HUES64 (cell line): ENCODE results near the gene GDPD2. TPM values are rescaled to one million over a fixed set of nuclear protein-coding genes. Genes with fewer than 3 reads are reported as not detected.
"Not testable (repeated sequence)": the region's sequence is repeated elsewhere in the genome, so short reads cannot be mapped to it uniquely, and the experiment has no call there.

ENCODE experiments used
- H3K27ac ChIP-seq: 2 replicates; pipeline ENCODE4 v1.7.0; 2013; ENCODE audit warnings: low read depth, low read length, inconsistent platforms
- H3K27me3 ChIP-seq: 2 replicates; pipeline ENCODE4 v1.6.1; 2013; ENCODE audit warnings: mild to moderate bottlenecking, low read length; ENCODE audit not compliant: insufficient read depth
- H3K36me3 ChIP-seq: 2 replicates; pipeline ENCODE4 v1.6.1; 2013; ENCODE audit warnings: mild to moderate bottlenecking, low read length; ENCODE audit not compliant: insufficient read depth
- H3K4me1 ChIP-seq: 2 replicates; pipeline ENCODE4 v1.6.1; 2013; ENCODE audit warnings: mild to moderate bottlenecking, low read length, moderate library complexity; ENCODE audit not compliant: insufficient read depth
- H3K4me3 ChIP-seq: 2 replicates; pipeline ENCODE4 v1.5.1; 2013; ENCODE audit warnings: mild to moderate bottlenecking, low read length, moderate library complexity
- H3K9ac ChIP-seq: 2 replicates; pipeline ENCODE4 v1.6.1; 2013; ENCODE audit warnings: mild to moderate bottlenecking, low read depth, low read length
- H3K9me3 ChIP-seq: 2 replicates; pipeline ENCODE4 v1.6.1; 2013; ENCODE audit warnings: low read depth, low read length; ENCODE audit not compliant: insufficient read depth
- WGBS: fragments of 150-250, 120-280 bp; methylation state at CpG from one replicate; pipeline ENCODE4 v1.1.7; 2013; ENCODE audit warnings: missing lambda C conversion rate; 5-methylcytosine and 5-hydroxymethylcytosine counted together
- polyA plus RNA-seq, 2 experiments: library from polyadenylated mRNA; stranded (reverse); fragments of 50-300 nt; gene quantifications; one replicate each; pipeline ENCODE4 v1.2.3, GENCODE V29; 2013

Gene GDPD2
- 19.9 TPM for polyA plus RNA-seq (2013, experiment 1 of 2)
- 14.1 TPM for polyA plus RNA-seq (2013, experiment 2 of 2)

- peak within 1 kb of the TSS; percentile 70 for H3K4me3 ChIP-seq
- H3K4me1 ChIP-seq: peaks cover 34% of the 10 kb centered on the region
- 3% methylated on average over 8 of the region's 11 CpGs for WGBS
- peak within 1 kb of the TSS; percentile 82 for H3K9ac ChIP-seq
- H3K27me3 ChIP-seq: no peaks in the 10 kb centered on the region
- H3K9me3 ChIP-seq: no peaks in the 10 kb centered on the region
- peaks cover 35% of the 10 kb centered on the region for H3K36me3 ChIP-seq
- peak within 1 kb of the TSS; percentile 83; the same call in 1 of the 2 replicates for H3K27ac ChIP-seq
Measured at GRCh38 chrX:70422851-70423341, at the start of gene GDPD2. TSS of gene GDPD2 (plus strand) at chrX:70423314. CDS start at chrX:70424985, 1,671 bp downstream.

- Histone ChIP-seq H3K27me3 (no peaks in the 10 kb centered on the region), H3K9me3 (no peaks in the 10 kb centered on the region), H3K4me1 (no peaks in the 10 kb centered on the region), H3K36me3 (peaks cover 71% of the 10 kb centered on the region), H3K9ac (no peak overlapping the region), H3K4me3 (no peak overlapping the region), H3K27ac (no peak overlapping the region)
- WGBS: 90% methylated on average over 1 of the region's 2 CpGs
Measured at GRCh38 chrX:70386235-70386634, 36.9 kb upstream of the GDPD2 start.

GRCh38 chrX:70398899-70399298, 24.2 kb upstream of the GDPD2 start:
- H3K9ac ChIP-seq: no peak overlapping the region
- no peak overlapping the region for H3K27ac ChIP-seq
- peaks cover 58% of the 10 kb centered on the region for H3K36me3 ChIP-seq
- WGBS: 96% methylated on average over 4 of the region's 4 CpGs
- no peak overlapping the region for H3K4me3 ChIP-seq
- no peaks in the 10 kb centered on the region for H3K4me1 ChIP-seq
- no peaks in the 10 kb centered on the region for H3K27me3 ChIP-seq
- H3K9me3 ChIP-seq: no peaks in the 10 kb centered on the region

GRCh38 chrX:70400181-70400580, 22.9 kb upstream of the GDPD2 start:
- peaks cover 70% of the 10 kb centered on the region for H3K36me3 ChIP-seq
- 100% methylated on average over 1 of the region's 3 CpGs for WGBS
- not testable (repeated sequence) for H3K4me3 ChIP-seq, H3K4me1 ChIP-seq, H3K9me3 ChIP-seq, H3K9ac ChIP-seq, H3K27ac ChIP-seq, H3K27me3 ChIP-seq

- Histone ChIP-seq H3K36me3 (peaks cover 76% of the 10 kb centered on the region), H3K4me1 (no peaks in the 10 kb centered on the region), H3K9me3 (no peaks in the 10 kb centered on the region), H3K4me3 (no peak overlapping the region), H3K9ac (no peak overlapping the region), H3K27me3 (no peaks in the 10 kb centered on the region), H3K27ac (no peak overlapping the region)
- WGBS: 90% methylated on average over 2 of the region's 2 CpGs
Measured at GRCh38 chrX:70402721-70403120, 20.4 kb upstream of the GDPD2 start.

GRCh38 chrX:70405003-70405402, 18.1 kb upstream of the GDPD2 start:
- peaks cover 76% of the 10 kb centered on the region for H3K36me3 ChIP-seq
- 100% methylated on average over 1 of the region's 1 CpG for WGBS
- H3K9ac ChIP-seq: no peak overlapping the region
- no peak overlapping the region for H3K4me3 ChIP-seq
- H3K27ac ChIP-seq: no peak overlapping the region
- no peaks in the 10 kb centered on the region for H3K4me1 ChIP-seq
- no peaks in the 10 kb centered on the region for H3K27me3 ChIP-seq
- no peaks in the 10 kb centered on the region for H3K9me3 ChIP-seq

- peaks cover 64% of the 10 kb centered on the region for H3K36me3 ChIP-seq
- WGBS: 92% methylated on average over 1 of the region's 2 CpGs
Measured at GRCh38 chrX:70410921-70411320, 12.2 kb upstream of the GDPD2 start.

GRCh38 chrX:70411475-70411874, 11.6 kb upstream of the GDPD2 start:
- Histone ChIP-seq H3K27ac (no peak overlapping the region), H3K4me3 (no peak overlapping the region), H3K9me3 (no peaks in the 10 kb centered on the region), H3K4me1 (no peaks in the 10 kb centered on the region), H3K27me3 (no peaks in the 10 kb centered on the region), H3K9ac (no peak overlapping the region), H3K36me3 (peaks cover 58% of the 10 kb centered on the region)
- 100% methylated on average over 1 of the region's 3 CpGs for WGBS

More at GRCh38 chrX:70410921-70411320, 12.2 kb upstream of the GDPD2 start:
- H3K9ac ChIP-seq: no peak overlapping the region
- H3K4me3 ChIP-seq: no peak overlapping the region
- H3K27ac ChIP-seq: no peak overlapping the region
- no peaks in the 10 kb centered on the region for H3K27me3 ChIP-seq
- H3K9me3 ChIP-seq: no peaks in the 10 kb centered on the region
- no peaks in the 10 kb centered on the region for H3K4me1 ChIP-seq

- Histone ChIP-seq H3K9me3 (no peaks in the 10 kb centered on the region), H3K36me3 (peaks cover 28% of the 10 kb centered on the region), H3K4me1 (peaks cover 34% of the 10 kb centered on the region), H3K27me3 (no peaks in the 10 kb centered on the region), H3K27ac (peak overlapping the region; percentile 83), H3K9ac (no peak overlapping the region), H3K4me3 (no peak overlapping the region)
- WGBS: 6% methylated on average over 1 of the region's 2 CpGs
Measured at GRCh38 chrX:70421618-70422017, 1.5 kb upstream of the GDPD2 start.

GRCh38 chrX:70423936-70424675, 992 bp downstream of the GDPD2 start:
- peak overlapping the region; percentile 70 for H3K4me3 ChIP-seq

GRCh38 chrX:70424801-70425200, 1.7 kb downstream of the GDPD2 start:
- Histone ChIP-seq H3K9me3 (no peaks in the 10 kb centered on the region), H3K27me3 (no peaks in the 10 kb centered on the region), H3K9ac (no peak overlapping the region), H3K36me3 (peaks cover 29% of the 10 kb centered on the region), H3K4me3 (no peak overlapping the region), H3K4me1 (peaks cover 34% of the 10 kb centered on the region), H3K27ac (no peak overlapping the region)
- WGBS: 88% methylated on average over 10 of the region's 10 CpGs

More at GRCh38 chrX:70423936-70424675, 992 bp downstream of the GDPD2 start:
- 47% methylated on average over 9 of the region's 10 CpGs for WGBS
- no peaks in the 10 kb centered on the region for H3K27me3 ChIP-seq
- H3K27ac ChIP-seq: no peak overlapping the region; the same call in 1 of the 2 replicates
- peaks cover 34% of the 10 kb centered on the region for H3K4me1 ChIP-seq
- H3K9me3 ChIP-seq: no peaks in the 10 kb centered on the region
- peaks cover 34% of the 10 kb centered on the region for H3K36me3 ChIP-seq
- H3K9ac ChIP-seq: peak overlapping the region; percentile 82
